HepG2 (cell line): ENCODE measurements around the gene ZNF561. TPM values are rescaled to one million over a fixed set of nuclear protein-coding genes. Genes with fewer than 3 reads are reported as not detected.
A peak's percentile ranks its signal among the peaks of the same experiment; 100 is the strongest.

Experiments
- BATF2 ChIP-seq: sonication (generic); formaldehyde crosslinking; IDR thresholded peaks from 2 replicates; pipeline ENCODE4 v1.8.0; 2022; ENCODE audit warnings: mild to moderate bottlenecking, missing genetic modification reagents, moderate library complexity
- DPF2 ChIP-seq: sonication (generic); formaldehyde crosslinking; IDR thresholded peaks from 2 replicates; pipeline ENCODE4 v1.4.0; 2020; ENCODE audit warnings: mild to moderate bottlenecking, low read depth, missing genetic modification reagents, borderline replicate concordance
- GMEB2 ChIP-seq: IDR thresholded peaks from 2 replicates; pipeline ENCODE4 v1.6.1; 2016; ENCODE audit warnings: missing biosample characterization, missing genetic modification reagents, low read depth
- HDAC1 ChIP-seq: sonication (generic); formaldehyde crosslinking; IDR thresholded peaks from 2 replicates; pipeline ENCODE4 v1.5.1; 2020; ENCODE audit warnings: mild to moderate bottlenecking, missing genetic modification reagents
- ISX ChIP-seq: sonication (generic); formaldehyde crosslinking; conservative IDR thresholded peaks from 2 replicates; pipeline ENCODE4 v1.5.0; 2020; ENCODE audit warnings: missing genetic modification reagents
- NR3C1 ChIP-seq: sonication (generic); formaldehyde crosslinking; IDR thresholded peaks from 2 replicates; pipeline ENCODE4 v1.4.0; 2020; ENCODE audit warnings: missing genetic modification reagents
- SETDB1 ChIP-seq: sonication (generic); formaldehyde crosslinking; IDR thresholded peaks from 2 replicates; pipeline ENCODE4 v1.5.1; 2020; ENCODE audit warnings: missing genetic modification reagents, mild to moderate bottlenecking, borderline replicate concordance
- SMARCC2 ChIP-seq: fragments of 450-650 bp; IDR thresholded peaks from 2 replicates; pipeline ENCODE4 v1.6.1; 2017; ENCODE audit warnings: antibody characterized with exemption, mild to moderate bottlenecking
- SYNCRIP ChIP-seq: fragments of 200-400 bp; formaldehyde crosslinking; IDR thresholded peaks from 2 replicates; pipeline ENCODE4 v1.6.1; 2018; ENCODE audit warnings: mild to moderate bottlenecking, low read depth, low read length; ENCODE audit not compliant: insufficient read depth
- ZGPAT ChIP-seq: IDR thresholded peaks from 2 replicates; pipeline ENCODE4 v1.6.1; 2016; ENCODE audit warnings: mild to moderate bottlenecking
- ZMAT5 ChIP-seq: sonication (generic); formaldehyde crosslinking; IDR thresholded peaks from 2 replicates; pipeline ENCODE4 v1.5.0; 2020; ENCODE audit warnings: mild to moderate bottlenecking, low read depth, missing genetic modification reagents, borderline replicate concordance
- ZNF263 ChIP-seq: sonication (generic); formaldehyde crosslinking; IDR thresholded peaks from 2 replicates; pipeline ENCODE4 v1.4.0; 2020; ENCODE audit warnings: missing genetic modification reagents
- ZNF292 ChIP-seq: sonication (generic); formaldehyde crosslinking; IDR thresholded peaks from 2 replicates; pipeline ENCODE4 v1.8.1; 2022; ENCODE audit warnings: mild to moderate bottlenecking, low read depth, missing genetic modification reagents, borderline replicate concordance
- ZNF407 ChIP-seq: sonication (generic); formaldehyde crosslinking; IDR thresholded peaks from one replicate; pipeline ENCODE4 v1.5.1; 2020; ENCODE audit warnings: mild to moderate bottlenecking, missing genetic modification reagents; ENCODE audit errors: not compliant biosample characterization
- ZNF691 ChIP-seq: sonication (generic); formaldehyde crosslinking; IDR thresholded peaks from 2 replicates; pipeline ENCODE4 v1.4.0; 2020; ENCODE audit warnings: missing genetic modification reagents, low read depth, mild to moderate bottlenecking, borderline replicate concordance
- polyA plus RNA-seq, 8 experiments: library from polyadenylated mRNA; depleted of rRNA in 3 of 8; stranded (reverse) in 7 of 8; unstranded in 1 of 8; fragments of >200 nt; fragmentation: Illumina TruSeq in 4 of 8; extraction: Trizol in 4 of 8; gene quantifications; 2 replicates each; pipeline versions ENCODE4 v1.2.1 to v1.2.3, GENCODE V29; 2011 to 2016; ENCODE audit warnings: low read depth in 4 of 8, missing spikeins in 1 of 8, mixed read lengths in 1 of 8; ENCODE audit not compliant: insufficient read depth in 1 of 8
- total RNA-seq, 5 experiments: library from RNA; depleted of rRNA; stranded (reverse); fragments of >200 nt; fragmentation: Illumina TruSeq; extraction: Trizol; gene quantifications; 2 replicates each; pipeline ENCODE4 v1.2.3, GENCODE V29; 2016; ENCODE audit warnings: low read depth in 1 of 5

The ZNF561 gene
- total and polyA plus RNA-seq, 2 of the 13 experiments (the other 11 are each of a cell fraction or from before 2014, with no cell fraction given) = 19.8 to 35.1 TPM

- no peak for TF ChIP-seq GMEB2 (CRISPR knock-in tag)
- TF ChIP-seq ISX (CRISPR knock-in tag) = no peak; the same call in 1 of the 2 replicates
- TF ChIP-seq ZGPAT (CRISPR knock-in tag) = peak; percentile 74; the same call in 1 of the 2 replicates
- TF ChIP-seq ZNF292 (CRISPR knock-in tag) = peak; percentile 61; the same call in 1 of the 2 replicates
- TF ChIP-seq ZNF691 (CRISPR knock-in tag) = 0 out of 2 replicates have a peak, but pooled peaks have one; percentile 19
- peak; percentile 30 for TF ChIP-seq ZNF407 (CRISPR knock-in tag)
- no peak for TF ChIP-seq DPF2 (CRISPR knock-in tag)
- TF ChIP-seq ZNF263 (CRISPR knock-in tag) = peak; percentile 75
- TF ChIP-seq NR3C1 (CRISPR knock-in tag) = no peak
- no peak for TF ChIP-seq BATF2 (CRISPR knock-in tag)
- no peak for TF ChIP-seq ZMAT5 (CRISPR knock-in tag)
- TF ChIP-seq SMARCC2 = no peak
- TF ChIP-seq SETDB1 = no peak
- peak; percentile 69 for TF ChIP-seq HDAC1 (CRISPR knock-in tag)
- TF ChIP-seq SYNCRIP = no peak
Observed at GRCh38 chr19:9584073-9584833, 36.8 kb downstream of the ZNF561 start, which contains the start of gene ZNF121 (continued).
